ENCODE data around the gene ACBD4.

ACBD4 gene

GRCh38 chr17:45160447-45161287 lies 25.2 kb downstream of the ACBD4 start:
- TF ChIP-seq MAX (IDR thresholded peaks at IDR 0.05) (peak; percentile 16; the same call in 1 of the 2 replicates), RAD21 (IDR thresholded peaks at IDR 0.05; ENCODE audit: low read depth) (no peak)

GRCh38 chr17:45161288-45162024 lies 26.0 kb downstream of the ACBD4 start, which contains the start of gene HEXIM2:
Gene HEXIM2 (plus strand): TSS chr17:45161875. CDS start chr17:45162794, 919 bp downstream.
- TF ChIP-seq USF1 (IDR thresholded peaks at IDR 0.05) (no peak), ZBTB7A (IDR thresholded peaks at IDR 0.05; ENCODE audit: low read depth) (peak; percentile 54; the same call in 1 of the 2 replicates), TAF1 (IDR thresholded peaks at IDR 0.05; ENCODE audit: low read depth) (peak; percentile 100), REST (IDR thresholded peaks at IDR 0.05; ENCODE audit: low read depth) (peak; percentile 39; the same call in 1 of the 2 replicates), NFIC (IDR thresholded peaks at IDR 0.05) (peak; percentile 64; the same call in 1 of the 2 replicates), EGR1 (IDR thresholded peaks at IDR 0.05) (peak; percentile 82), CREB1 (IDR thresholded peaks at IDR 0.05; ENCODE audit: low read depth) (no peak; the same call in none of the 2 replicates), TEAD4 (IDR thresholded peaks at IDR 0.05) (peak; percentile 55), YY1 (IDR thresholded peaks at IDR 0.05; ENCODE audit: low read depth) (peak; percentile 99), RAD21 (IDR thresholded peaks at IDR 0.05; ENCODE audit: low read depth) (peak; percentile 1; the same call in 1 of the 2 replicates), CEBPB (IDR thresholded peaks at IDR 0.05) (no peak; the same call in 1 of the 2 replicates), TCF12 (IDR thresholded peaks at IDR 0.05; ENCODE audit: low read depth) (peak; percentile 76), FOXM1 (IDR thresholded peaks at IDR 0.05; ENCODE audit: borderline replicate concordance, low read depth) (peak; percentile 51; the same call in 1 of the 2 replicates), EP300 (IDR thresholded peaks at IDR 0.05; ENCODE audit: borderline replicate concordance) (peak; percentile 65; the same call in 1 of the 2 replicates), MAX (IDR thresholded peaks at IDR 0.05) (peak; percentile 67)

- TF ChIP-seq REST (IDR thresholded peaks at IDR 0.05; ENCODE audit: low read depth): no peak
- TF ChIP-seq MAX (IDR thresholded peaks at IDR 0.05): no peak
- TF ChIP-seq CREB1 (IDR thresholded peaks at IDR 0.05; ENCODE audit: low read depth): no peak
- no peak for TF ChIP-seq EGR1 (IDR thresholded peaks at IDR 0.05)
- TF ChIP-seq RAD21 (IDR thresholded peaks at IDR 0.05; ENCODE audit: low read depth): no peak
- no peak for TF ChIP-seq ZBTB7A (IDR thresholded peaks at IDR 0.05; ENCODE audit: low read depth)
- TF ChIP-seq TEAD4 (IDR thresholded peaks at IDR 0.05): no peak
- TF ChIP-seq NFIC (IDR thresholded peaks at IDR 0.05): no peak
Measured at GRCh38 chr17:45162025-45162687, 26.7 kb downstream of the ACBD4 start.

GRCh38 chr17:45164734-45165269 lies 29.3 kb downstream of the ACBD4 start:
- TF ChIP-seq MAX (IDR thresholded peaks at IDR 0.05): no peak
- no peak for TF ChIP-seq CEBPB (IDR thresholded peaks at IDR 0.05)
- TF ChIP-seq REST (IDR thresholded peaks at IDR 0.05; ENCODE audit: low read depth): no peak
- TF ChIP-seq EP300 (IDR thresholded peaks at IDR 0.05; ENCODE audit: borderline replicate concordance): no peak
- TF ChIP-seq YY1 (IDR thresholded peaks at IDR 0.05; ENCODE audit: low read depth): no peak
- TF ChIP-seq ZBTB7A (IDR thresholded peaks at IDR 0.05; ENCODE audit: low read depth): no peak
- TF ChIP-seq TAF1 (IDR thresholded peaks at IDR 0.05; ENCODE audit: low read depth): no peak
- no peak for TF ChIP-seq TEAD4 (IDR thresholded peaks at IDR 0.05)
- no peak for TF ChIP-seq RAD21 (IDR thresholded peaks at IDR 0.05; ENCODE audit: low read depth)
- no peak for TF ChIP-seq USF1 (IDR thresholded peaks at IDR 0.05)
- no peak for TF ChIP-seq NFIC (IDR thresholded peaks at IDR 0.05)
- no peak for TF ChIP-seq CREB1 (IDR thresholded peaks at IDR 0.05; ENCODE audit: low read depth)

All from Ishikawa (cell line).